Neural cell (in vitro differentiated cells): ENCODE data around the gene GOSR1.
"Not testable (repeated sequence)": the region's sequence is repeated elsewhere in the genome, so short reads cannot be mapped to it uniquely, and the experiment has no call there.

ENCODE experiments used
- CTCF ChIP-seq: fragments of 450-650 bp; IDR thresholded peaks from 2 replicates; pipeline ENCODE4 v1.5.1; 2014; ENCODE audit warnings: antibody characterized with exemption, mild to moderate bottlenecking, moderate library complexity; ENCODE audit not compliant: poor library complexity, severe bottlenecking
- EP300 ChIP-seq: fragments of 450-650 bp; conservative IDR thresholded peaks from 2 replicates; pipeline ENCODE4 v1.6.1; 2014; ENCODE audit warnings: antibody characterized with exemption, mild to moderate bottlenecking, moderate library complexity; ENCODE audit not compliant: poor library complexity, severe bottlenecking
- RAD21 ChIP-seq: fragments of 450-650 bp; conservative IDR thresholded peaks from 2 replicates; pipeline ENCODE4 v1.6.1; 2014; ENCODE audit warnings: antibody characterized with exemption, mild to moderate bottlenecking, moderate library complexity
- TAF1 ChIP-seq: IDR thresholded peaks from 2 replicates; pipeline ENCODE4 v1.6.1; 2012; ENCODE audit warnings: low read depth

GRCh38 chr17:30569531-30570175 is 92.4 kb downstream of the GOSR1 start:
- TF ChIP-seq CTCF, EP300, RAD21, TAF1: not testable (repeated sequence)
